Activated CD8-positive, alpha-beta memory T cell treated with anti-CD3 and anti-CD28 coated beads for 24 hours (primary cell): ENCODE results near the gene UPB1.

Experiments used
- DNase-seq: peaks from one replicate; pipeline ENCODE4 v3.0.0-alpha.2; 2020

UPB1 gene

GRCh38 chr22:24566899-24567511 is 71.9 kb downstream of the UPB1 start:
- DNase-seq = no peak

GRCh38 chr22:24567668-24568067 is 72.5 kb downstream of the UPB1 start:
- DNase-seq = no peak

- no peak for DNase-seq
Measured at GRCh38 chr22:24571266-24571665, 76.1 kb downstream of the UPB1 start.

- no peak for DNase-seq
Measured at GRCh38 chr22:24576778-24577177, 81.6 kb downstream of the UPB1 start.
